Smooth muscle cell (in vitro differentiated cells): ENCODE data around the gene ROR1. TPM values are rescaled to one million over a fixed set of nuclear protein-coding genes. Genes with fewer than 3 reads are reported as not detected.
"Not testable (repeated sequence)": the region's sequence is repeated elsewhere in the genome, so short reads cannot be mapped to it uniquely, and the experiment has no call there.

Source experiments
- DNase-seq: peaks from one replicate; lab custom pipeline; 2025; ENCODE audit not compliant: unreplicated experiment; lab: John Stamatoyannopoulos, UW
- H2AFZ ChIP-seq: fragments of 200-600 bp; sonication (generic); 2 replicates; pipeline ENCODE4 v1.6.0; 2016; ENCODE audit warnings: antibody characterized with exemption, low read depth, mild to moderate bottlenecking
- H3F3A ChIP-seq: fragments of 200-600 bp; sonication (generic); 2 replicates; pipeline ENCODE4 v1.6.0; 2017; ENCODE audit warnings: antibody characterized with exemption, low read depth
- H3K27ac ChIP-seq: fragments of 200-600 bp; sonication (generic); 2 replicates; pipeline ENCODE4 v1.5.1; 2016; ENCODE audit warnings: low read depth, mild to moderate bottlenecking
- H3K27me3 ChIP-seq: fragments of 200-600 bp; sonication (generic); 2 replicates; pipeline ENCODE4 v1.6.1; 2016; ENCODE audit warnings: low read depth, mild to moderate bottlenecking
- H3K36me3 ChIP-seq: fragments of 200-600 bp; sonication (generic); 2 replicates; pipeline ENCODE4 v1.5.1; 2016; ENCODE audit warnings: low read depth
- H3K4me1 ChIP-seq: fragments of 200-600 bp; sonication (generic); 2 replicates; pipeline ENCODE4 v1.5.1; 2016; ENCODE audit warnings: low read depth
- H3K4me2 ChIP-seq: fragments of 200-600 bp; sonication (generic); 2 replicates; pipeline ENCODE4 v1.6.0; 2016; ENCODE audit warnings: mild to moderate bottlenecking
- H3K4me3 ChIP-seq: fragments of 200-600 bp; sonication (generic); 2 replicates; pipeline ENCODE4 v1.5.1; 2016; ENCODE audit warnings: mild to moderate bottlenecking
- H3K79me2 ChIP-seq: fragments of 200-600 bp; sonication (generic); 2 replicates; pipeline ENCODE4 v1.6.0; 2016; ENCODE audit warnings: low read depth, mild to moderate bottlenecking
- H3K9ac ChIP-seq: fragments of 200-600 bp; sonication (generic); 2 replicates; pipeline ENCODE4 v1.6.0; 2016; ENCODE audit warnings: low read depth
- H3K9me3 ChIP-seq: fragments of 200-600 bp; sonication (generic); replicated peaks from 2 replicates; pipeline ENCODE4 v1.5.1; 2016; ENCODE audit warnings: low read depth
- H4K20me1 ChIP-seq: fragments of 200-600 bp; sonication (generic); 2 replicates; pipeline ENCODE4 v1.6.0; 2016; ENCODE audit warnings: low read depth
- CTCF ChIP-seq: fragments of 200-600 bp; sonication (generic); IDR thresholded peaks from 2 replicates; pipeline ENCODE4 v1.5.1; 2017; ENCODE audit warnings: borderline replicate concordance, mild to moderate bottlenecking, antibody characterized with exemption; ENCODE audit not compliant: insufficient read depth, poor library complexity, severe bottlenecking
- WGBS: methylation state at CpG from one replicate; pipeline ENCODE4 v1.1.7; 2016; ENCODE audit warnings: low lambda C conversion rate; 5-methylcytosine and 5-hydroxymethylcytosine counted together
- polyA plus RNA-seq: library from polyadenylated mRNA; unstranded; fragments of >200 nt; fragmentation: Nextera tagmentation; extraction: Ambion mirVana; gene quantifications from 2 replicates; pipeline ENCODE4 v1.2.1, GENCODE V29; 2016
- total RNA-seq: library from RNA; depleted of rRNA; stranded (reverse); fragments of >200 nt; gene quantifications from 2 replicates; pipeline ENCODE4 v1.2.3, GENCODE V29; 2014

ROR1 gene
- total and polyA plus RNA-seq, 2 experiments from 2014 or later, result 3.3 to 7.2 TPM

GRCh38 chr1:64098436-64098835, 324.6 kb downstream of the ROR1 start:
- no peaks in the 10 kb centered on the region for H3K79me2 ChIP-seq
- H3K27me3 ChIP-seq, result no peaks in the 10 kb centered on the region
- DNase-seq, result no peak
- H3K4me1 ChIP-seq, result no peaks in the 10 kb centered on the region
- no peak overlapping the region for H3K4me3 ChIP-seq
- no peak overlapping the region for H3K4me2 ChIP-seq
- WGBS, result 92% methylated on average over 1 of the region's 1 CpG
- H3K27ac ChIP-seq, result no peak overlapping the region
- no peak overlapping the region for H2AFZ ChIP-seq
- H3F3A ChIP-seq, result peaks cover 3% of the 10 kb centered on the region
- H3K9ac ChIP-seq, result no peak overlapping the region
- H3K36me3 ChIP-seq, result no peaks in the 10 kb centered on the region
- H4K20me1 ChIP-seq, result no peaks in the 10 kb centered on the region
- no peak for TF ChIP-seq CTCF
- no peaks in the 10 kb centered on the region for H3K9me3 ChIP-seq

GRCh38 chr1:64098846-64099582, 325.2 kb downstream of the ROR1 start:
- H3K9ac ChIP-seq, result no peak overlapping the region
- H3K27ac ChIP-seq, result no peak overlapping the region
- 69% methylated on average over 9 of the region's 9 CpGs for WGBS
- H3K79me2 ChIP-seq, result no peaks in the 10 kb centered on the region
- H4K20me1 ChIP-seq, result no peaks in the 10 kb centered on the region
- no peaks in the 10 kb centered on the region for H3K4me1 ChIP-seq
- no peaks in the 10 kb centered on the region for H3K27me3 ChIP-seq
- no peak for TF ChIP-seq CTCF
- H3K4me3 ChIP-seq, result no peak overlapping the region
- H3K36me3 ChIP-seq, result no peaks in the 10 kb centered on the region
- no peaks in the 10 kb centered on the region for H3K9me3 ChIP-seq
- no peak for DNase-seq
- H2AFZ ChIP-seq, result no peak overlapping the region
- no peak overlapping the region for H3K4me2 ChIP-seq
- H3F3A ChIP-seq, result no peaks in the 10 kb centered on the region

- Histone ChIP-seq H4K20me1 (no peaks in the 10 kb centered on the region), H3K36me3 (no peaks in the 10 kb centered on the region), H3K4me2 (no peak overlapping the region), H3K9me3 (no peaks in the 10 kb centered on the region), H3K27ac (no peak overlapping the region), H3F3A (no peaks in the 10 kb centered on the region), H2AFZ (no peak overlapping the region), H3K79me2 (no peaks in the 10 kb centered on the region), H3K4me3 (no peak overlapping the region), H3K27me3 (no peaks in the 10 kb centered on the region), H3K4me1 (no peaks in the 10 kb centered on the region), H3K9ac (no peak overlapping the region)
- TF ChIP-seq CTCF, result no peak
- WGBS, result 48% methylated on average over 4 of the region's 4 CpGs
- no peak for DNase-seq
These were observed 327.0 kb downstream of the ROR1 start for GRCh38 chr1:64100791-64101190.

GRCh38 chr1:64104585-64104984, 330.8 kb downstream of the ROR1 start:
- H3K27ac ChIP-seq, DNase-seq, H4K20me1 ChIP-seq, H3F3A ChIP-seq, H3K9ac ChIP-seq, H3K79me2 ChIP-seq, H3K4me2 ChIP-seq, H3K9me3 ChIP-seq, H3K4me3 ChIP-seq, H3K4me1 ChIP-seq, H2AFZ ChIP-seq, H3K27me3 ChIP-seq, H3K36me3 ChIP-seq: not testable (repeated sequence)
- 87% methylated on average over 1 of the region's 1 CpG for WGBS
